NCI-H2107 treated with DMSO at 0.1 percent for 48 hours (cell line): ENCODE results near the gene TIMM10.

Experiments
- DNase-seq: peaks from one replicate; lab custom pipeline; 2025; ENCODE audit not compliant: unreplicated experiment; lab: John Stamatoyannopoulos, UW

The TIMM10 gene

DNA sequence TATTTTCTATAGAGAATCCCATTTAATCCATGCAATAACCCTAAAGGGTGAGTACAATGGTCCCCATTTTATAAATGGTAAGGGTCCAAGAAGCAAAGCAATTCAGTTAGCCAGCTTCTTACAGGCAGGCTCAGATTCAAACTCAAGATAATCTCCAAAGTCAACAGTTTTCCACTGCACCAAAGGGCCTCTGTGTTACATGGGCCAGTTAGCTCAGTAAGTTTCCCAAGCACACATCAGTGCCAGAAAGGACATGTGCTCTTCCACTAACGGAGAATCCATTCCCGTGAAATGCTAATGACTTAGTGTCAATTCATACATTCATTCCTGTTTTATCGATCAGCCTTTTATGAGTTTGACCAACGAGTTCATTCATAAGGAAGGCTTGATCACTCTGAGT lies 26.0 kb downstream of the TIMM10 start:
- DNase-seq, result no peak

- DNase-seq, result no peak
These were observed 27.7 kb downstream of the TIMM10 start for GRCh38 chr11:57502870-57503269.

DNA sequence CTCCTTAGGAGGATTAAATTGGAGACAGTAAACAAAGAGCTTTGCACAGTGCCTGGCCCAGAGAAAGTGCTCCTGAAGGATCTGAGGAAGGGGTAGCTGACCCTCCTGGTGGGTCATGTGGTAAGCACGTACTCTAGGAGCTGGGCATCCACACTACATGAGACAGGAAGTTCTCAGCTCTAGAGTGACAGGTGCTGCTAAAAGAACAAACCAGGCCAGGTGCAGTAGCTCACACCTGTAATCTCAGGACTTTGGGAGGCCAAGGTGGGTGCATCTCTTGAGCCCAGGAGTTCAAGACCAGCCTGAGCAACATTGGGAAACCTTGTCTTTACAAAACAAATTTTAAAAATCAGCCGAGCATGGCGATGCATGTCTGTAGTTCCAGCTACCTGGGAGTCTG lies 28.2 kb downstream of the TIMM10 start:
- no peak for DNase-seq

- DNase-seq, result no peak
These were observed 28.6 kb downstream of the TIMM10 start for GRCh38 chr11:57501953-57502352.

DNA sequence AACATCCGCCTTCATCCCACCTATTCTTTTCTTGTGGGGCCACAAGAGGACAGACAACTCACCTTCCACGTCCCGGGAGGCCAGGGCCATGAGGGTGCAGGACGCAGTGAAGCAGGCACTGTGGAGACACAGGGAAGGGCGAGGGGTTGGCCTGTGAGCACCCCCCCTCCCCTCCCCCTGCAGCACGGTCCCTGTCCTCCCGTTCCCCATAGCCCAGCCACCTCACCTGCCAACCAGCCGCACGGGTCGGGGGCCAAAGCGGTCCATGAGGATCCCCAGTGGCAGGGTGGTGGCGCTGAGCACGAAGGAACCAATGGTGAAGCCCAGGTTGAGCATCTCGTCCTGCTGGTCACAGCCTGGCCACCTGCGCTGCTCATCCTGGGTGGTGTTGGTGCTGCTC lies 29.6 kb downstream of the TIMM10 start:
- no peak for DNase-seq

- DNase-seq, result peak; percentile 34
These were observed 30.0 kb downstream of the TIMM10 start for GRCh38 chr11:57500515-57500914.

GRCh38 chr11:57499983-57500461 lies 30.5 kb downstream of the TIMM10 start:
- DNase-seq, result no peak

DNA sequence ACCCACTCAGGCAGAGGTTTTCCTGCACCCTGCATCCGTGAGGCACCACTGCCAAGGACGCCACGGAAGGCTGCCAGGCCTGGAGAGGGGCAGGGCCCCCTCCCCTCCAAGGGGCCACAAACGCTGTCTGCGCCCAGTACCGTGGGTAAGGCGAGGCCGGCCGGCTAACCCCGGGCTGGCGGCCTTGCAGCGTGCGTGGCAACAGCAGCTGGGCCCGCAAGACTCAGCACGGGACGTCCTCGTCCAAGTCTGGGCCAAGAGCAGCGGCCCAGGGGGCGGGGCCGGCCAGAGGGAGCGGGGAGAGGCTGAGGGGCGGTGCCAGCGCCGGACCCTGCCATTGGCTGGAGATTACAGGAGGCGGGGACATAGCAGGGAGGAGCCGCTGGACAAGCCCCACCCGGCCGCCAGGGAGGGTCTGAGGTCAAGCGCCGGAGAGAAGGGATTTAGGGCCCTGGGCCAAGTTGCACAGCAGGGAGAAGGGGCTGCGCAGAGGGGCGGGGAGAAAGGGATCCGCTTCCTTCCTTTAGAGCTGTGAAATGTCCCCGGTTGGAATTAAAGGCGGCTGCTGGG lies 31.1 kb downstream of the TIMM10 start:
- no peak for DNase-seq

DNA sequence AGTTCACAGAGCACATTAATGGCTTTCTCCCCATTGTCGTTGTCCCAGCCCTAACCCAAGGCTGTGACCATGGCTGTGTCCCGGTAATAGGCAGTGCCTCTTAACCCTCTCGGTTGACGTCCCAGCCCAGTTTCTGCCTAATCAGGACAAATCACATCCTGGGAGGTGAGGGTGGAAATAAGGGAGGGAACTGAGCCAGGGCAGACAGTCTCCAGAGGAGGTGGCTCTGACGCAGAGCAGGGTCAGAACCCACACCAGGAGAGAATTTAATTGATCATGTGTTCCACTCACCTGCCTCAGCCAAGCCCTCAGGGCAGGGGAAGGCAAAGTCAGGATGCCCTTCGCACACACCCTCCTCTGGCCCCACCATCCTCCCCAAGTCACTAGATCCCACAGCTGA lies 32.0 kb downstream of the TIMM10 start:
- no peak for DNase-seq

- no peak for DNase-seq
These were observed 33.0 kb downstream of the TIMM10 start for GRCh38 chr11:57497303-57498247.

DNA sequence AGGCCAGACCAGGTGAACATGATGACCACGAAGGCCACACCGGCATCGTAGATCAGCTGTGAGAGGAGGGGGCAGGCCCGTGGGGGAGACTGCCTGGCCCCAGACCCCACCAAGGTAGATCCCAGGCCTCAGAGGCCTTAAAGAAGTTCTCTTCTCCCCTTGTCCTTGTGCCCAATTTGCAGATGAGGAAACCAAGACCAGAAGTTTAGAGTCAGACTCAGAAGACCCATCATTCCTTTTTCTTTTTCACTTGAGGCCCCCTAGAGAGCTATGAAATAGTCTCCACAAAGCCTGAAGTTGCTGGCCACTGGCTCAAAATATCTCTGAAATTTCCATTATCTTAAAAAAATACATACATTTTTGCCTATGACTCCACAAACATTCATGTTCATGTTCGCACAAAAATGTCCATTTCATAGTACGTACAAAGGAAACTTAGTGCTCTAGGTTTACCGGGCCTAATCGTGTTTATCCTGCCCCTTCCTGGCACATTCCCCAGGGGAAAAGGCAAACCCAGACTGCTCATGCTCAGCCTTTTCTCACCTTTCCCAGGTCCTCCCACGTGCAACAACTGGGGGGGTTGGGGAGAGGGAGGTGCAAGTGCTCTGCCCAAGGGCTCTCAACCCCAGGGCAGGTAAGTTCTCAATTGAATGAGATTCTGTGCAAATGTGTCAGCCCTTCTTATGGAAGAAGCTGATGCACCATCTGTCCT lies 34.3 kb downstream of the TIMM10 start:
- DNase-seq, result no peak

- DNase-seq, result no peak
These were observed 36.7 kb downstream of the TIMM10 start for GRCh38 chr11:57493507-57494503.

DNA sequence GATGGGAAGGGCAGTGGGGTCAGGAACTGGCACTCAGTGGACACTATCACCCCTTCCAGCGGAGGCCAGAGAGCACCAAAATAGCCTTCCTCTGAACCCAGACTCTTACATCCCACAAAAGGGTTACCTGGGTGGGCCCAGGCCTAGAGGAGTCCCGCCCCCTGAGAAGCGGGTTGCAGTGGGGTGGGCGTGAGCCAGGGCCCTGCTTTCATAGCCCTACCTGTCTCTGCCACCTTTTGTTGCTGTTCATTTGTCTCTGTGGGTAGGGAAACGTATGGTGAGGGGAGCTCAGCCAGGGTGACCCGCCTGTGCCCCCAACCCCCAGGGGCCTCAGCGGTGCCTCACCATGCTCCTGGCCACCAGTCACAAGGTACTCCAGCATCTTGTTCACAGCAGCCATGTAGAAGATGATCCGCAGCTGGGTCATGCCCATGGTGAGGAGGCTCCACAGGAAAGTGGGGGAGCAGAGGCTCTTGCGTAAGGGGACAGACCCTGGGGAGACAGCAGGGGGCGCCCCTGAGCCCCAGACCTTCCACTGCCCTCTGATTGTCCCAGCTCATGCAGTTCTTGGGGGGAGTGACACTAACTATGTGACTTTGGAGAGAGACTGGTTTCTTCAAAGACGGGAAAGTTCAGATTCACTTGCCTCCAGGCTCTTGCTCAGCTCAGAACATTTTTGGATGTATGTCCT lies 39.0 kb downstream of the TIMM10 start:
- no peak for DNase-seq

- no peak for DNase-seq
These were observed 39.9 kb downstream of the TIMM10 start for GRCh38 chr11:57490456-57491248.

- no peak for DNase-seq
These were observed 42.5 kb downstream of the TIMM10 start for GRCh38 chr11:57487920-57488659.

- DNase-seq, result no peak
These were observed 43.4 kb downstream of the TIMM10 start for GRCh38 chr11:57487021-57487778.

DNA sequence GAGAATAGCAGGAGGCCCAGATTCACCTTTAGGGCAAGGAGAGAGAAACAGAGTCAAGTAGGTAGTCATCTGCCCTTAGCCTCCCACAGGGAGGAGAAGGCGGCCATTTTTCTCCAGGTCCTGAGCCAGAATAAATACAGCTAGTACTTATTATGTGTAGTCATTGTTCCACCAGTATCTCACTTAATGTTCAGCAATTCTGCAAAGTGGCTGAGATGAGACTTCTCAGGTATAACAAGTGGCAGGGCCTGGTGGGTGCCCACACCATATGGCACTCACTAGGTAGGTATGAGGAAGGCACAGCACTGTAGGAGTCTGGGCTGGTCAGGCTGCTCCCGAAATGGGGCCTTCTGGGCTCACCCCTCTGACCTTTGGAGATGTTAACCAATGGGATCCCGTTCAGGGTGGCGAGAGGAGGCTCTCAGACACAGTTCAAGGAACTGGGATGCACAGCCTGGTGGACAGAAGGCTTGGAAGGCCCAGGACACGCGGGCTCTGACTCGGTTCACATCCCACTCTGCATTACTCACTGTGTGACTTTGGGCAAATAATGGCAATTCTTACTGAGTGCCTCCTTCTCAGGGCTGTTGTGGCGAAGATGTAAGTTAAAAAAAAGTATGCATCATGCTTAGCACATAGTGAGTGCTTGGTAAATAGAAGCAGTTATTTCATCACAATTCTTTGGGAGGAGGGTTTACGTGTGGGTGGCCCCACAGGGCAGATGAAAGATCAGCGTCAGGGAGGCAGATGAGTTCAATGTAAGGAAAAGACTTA lies 45.1 kb downstream of the TIMM10 start:
- DNase-seq, result no peak
